NCI-H1092 (cell line): ENCODE measurements around the gene AFAP1L2.
"Not testable (repeated sequence)": the region's sequence is repeated elsewhere in the genome, so short reads cannot be mapped to it uniquely, and the experiment has no call there.

Experiments
- DNase-seq: peaks from one replicate; lab custom pipeline; 2025; lab: John Stamatoyannopoulos, UW

The AFAP1L2 gene

GRCh38 chr10:114359041-114359952, 45.0 kb downstream of the AFAP1L2 start:
- no peak for DNase-seq

GRCh38 chr10:114357515-114357996, 46.7 kb downstream of the AFAP1L2 start:
- DNase-seq: no peak

GRCh38 chr10:114356751-114357514, 47.4 kb downstream of the AFAP1L2 start:
- DNase-seq: no peak

GRCh38 chr10:114356126-114356525, 48.2 kb downstream of the AFAP1L2 start:
- no peak for DNase-seq

GRCh38 chr10:114353383-114353782, 50.9 kb downstream of the AFAP1L2 start:
- no peak for DNase-seq

- no peak for DNase-seq
Measured at GRCh38 chr10:114352653-114353298, 51.5 kb downstream of the AFAP1L2 start.

GRCh38 chr10:114350751-114351150, 53.6 kb downstream of the AFAP1L2 start:
- DNase-seq: no peak

- no peak for DNase-seq
Measured at GRCh38 chr10:114349522-114350215, 54.6 kb downstream of the AFAP1L2 start.

- not testable (repeated sequence) for DNase-seq
Measured at GRCh38 chr10:114349071-114349470, 55.2 kb downstream of the AFAP1L2 start.

GRCh38 chr10:114347791-114348190, 56.5 kb downstream of the AFAP1L2 start:
- DNase-seq: no peak

GRCh38 chr10:114347241-114347640, 57.1 kb downstream of the AFAP1L2 start:
- no peak for DNase-seq

- DNase-seq: no peak
Measured at GRCh38 chr10:114346176-114347031, 57.9 kb downstream of the AFAP1L2 start.

- no peak for DNase-seq
Measured at GRCh38 chr10:114345701-114346100, 58.6 kb downstream of the AFAP1L2 start.

- peak; percentile 45 for DNase-seq
Measured at GRCh38 chr10:114343623-114344505, 60.4 kb downstream of the AFAP1L2 start.

GRCh38 chr10:114342976-114343375, 61.3 kb downstream of the AFAP1L2 start:
- no peak for DNase-seq

GRCh38 chr10:114340816-114341215, 63.5 kb downstream of the AFAP1L2 start:
- no peak for DNase-seq

- DNase-seq: no peak
Measured at GRCh38 chr10:114337510-114338462, 66.5 kb downstream of the AFAP1L2 start.

GRCh38 chr10:114336823-114337509, 67.3 kb downstream of the AFAP1L2 start:
- no peak for DNase-seq
